ENCODE measurements around the gene PDGFRA. TPM values are rescaled to one million over a fixed set of nuclear protein-coding genes. Genes with fewer than 3 reads are reported as not detected.

Gene PDGFRA
- total RNA-seq, 1 experiment from 2014 or later = 6.8 TPM

DNA sequence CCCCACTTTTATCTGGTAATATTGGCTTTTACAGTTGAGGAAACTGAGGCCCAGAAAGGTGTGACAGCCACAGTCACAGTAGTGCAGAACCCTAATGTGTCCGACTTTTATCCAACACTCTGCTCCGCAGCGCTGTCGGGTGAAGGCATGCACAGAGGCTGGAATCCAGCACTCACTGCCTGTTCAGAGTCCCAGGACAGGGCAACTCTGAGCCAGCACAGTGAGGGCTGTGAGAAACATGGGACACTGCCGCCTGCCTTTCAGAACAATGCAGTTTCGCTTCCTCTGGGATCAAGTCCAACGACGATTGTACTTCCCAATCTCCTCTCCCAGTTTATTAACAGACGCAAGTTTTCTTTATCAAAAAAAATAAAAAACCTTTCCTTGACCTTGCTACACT is 41.9 kb upstream of the PDGFRA start:
- Mint-ChIP-seq H3K4me3 (no peak overlapping the region), H3K27ac (no peak overlapping the region), H3K4me1 (no peaks in the 10 kb centered on the region), H3K36me3 (ENCODE audit: insufficient read depth in 1 of 3, low read depth in 3 of 3) (peaks cover 0 to 5% (median 0%) of the 10 kb centered on the region in 3 experiments; a peak in 2 of 7 replicates), H3K9me3 (peaks cover 4 to 5% of the 10 kb centered on the region in 2 experiments; a peak in 3 of 5 replicates), H3K27me3 (ENCODE audit: low read depth) (no peaks in the 10 kb centered on the region; the same call in 1 of the 2 replicates)
- TF ChIP-seq, protein P1, sequence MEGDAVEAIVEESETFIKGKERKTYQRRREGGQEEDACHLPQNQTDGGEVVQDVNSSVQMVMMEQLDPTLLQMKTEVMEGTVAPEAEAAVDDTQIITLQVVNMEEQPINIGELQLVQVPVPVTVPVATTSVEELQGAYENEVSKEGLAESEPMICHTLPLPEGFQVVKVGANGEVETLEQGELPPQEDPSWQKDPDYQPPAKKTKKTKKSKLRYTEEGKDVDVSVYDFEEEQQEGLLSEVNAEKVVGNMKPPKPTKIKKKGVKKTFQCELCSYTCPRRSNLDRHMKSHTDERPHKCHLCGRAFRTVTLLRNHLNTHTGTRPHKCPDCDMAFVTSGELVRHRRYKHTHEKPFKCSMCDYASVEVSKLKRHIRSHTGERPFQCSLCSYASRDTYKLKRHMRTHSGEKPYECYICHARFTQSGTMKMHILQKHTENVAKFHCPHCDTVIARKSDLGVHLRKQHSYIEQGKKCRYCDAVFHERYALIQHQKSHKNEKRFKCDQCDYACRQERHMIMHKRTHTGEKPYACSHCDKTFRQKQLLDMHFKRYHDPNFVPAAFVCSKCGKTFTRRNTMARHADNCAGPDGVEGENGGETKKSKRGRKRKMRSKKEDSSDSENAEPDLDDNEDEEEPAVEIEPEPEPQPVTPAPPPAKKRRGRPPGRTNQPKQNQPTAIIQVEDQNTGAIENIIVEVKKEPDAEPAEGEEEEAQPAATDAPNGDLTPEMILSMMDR (conservative IDR thresholded peaks at IDR 0.05) = no peak
- Histone ChIP-seq H3K4ac (ENCODE audit: low read depth, low read length) (no peak overlapping the region), H3K4me2 (ENCODE audit: insufficient read depth, insufficient read length, low read length) (no peak overlapping the region), H2BK20ac (ENCODE audit: low read depth, low read length, poor library complexity, severe bottlenecking) (no peak overlapping the region), H2BK12ac (ENCODE audit: insufficient read length, low read depth, low read length) (no peak overlapping the region), H2BK120ac (ENCODE audit: low read depth, low read length, poor library complexity, severe bottlenecking) (no peak overlapping the region), H3K56ac (ENCODE audit: insufficient read length, low read depth, low read length) (no peak overlapping the region), H4K91ac (ENCODE audit: insufficient read length, low read depth, low read length) (no peak overlapping the region), H2AK5ac (ENCODE audit: insufficient read length, low read length) (no peak overlapping the region), H3T11ph (ENCODE audit: low read length) (no peak overlapping the region), H3K23ac (ENCODE audit: insufficient read length, low read depth, low read length) (no peak overlapping the region), H3K79me2 (ENCODE audit: insufficient read depth, low read length) (no peaks in the 10 kb centered on the region), H2BK15ac (ENCODE audit: low read depth, low read length) (no peak overlapping the region), H3K23me2 (ENCODE audit: insufficient read length, low read depth, low read length, poor library complexity, severe bottlenecking) (no peaks in the 10 kb centered on the region), H4K5ac (ENCODE audit: insufficient read length, low read depth, low read length) (no peak overlapping the region), H2BK5ac (ENCODE audit: insufficient read length, low read length) (no peak overlapping the region), H3K9me3 (ENCODE audit: control insufficient read depth, low read depth, low read length) (no peaks in the 10 kb centered on the region), H3K18ac (ENCODE audit: insufficient read length, low read depth, low read length) (no peak overlapping the region), H3K9ac (ENCODE audit: extremely low read depth, insufficient read length, low read length) (no peak overlapping the region), H4K8ac (replicated peaks; ENCODE audit: insufficient read length, low read depth, low read length) (no peak overlapping the region), H4K20me1 (ENCODE audit: control insufficient read depth, insufficient read depth, insufficient read length) (no peaks in the 10 kb centered on the region), H3K14ac (ENCODE audit: insufficient read depth, low read length) (no peak overlapping the region), H3K4me1 (ENCODE audit: insufficient read depth, low read length) (no peaks in the 10 kb centered on the region), H3K79me1 (ENCODE audit: insufficient read depth, low read depth, low read length, poor library complexity, severe bottlenecking) (no peaks in the 10 kb centered on the region), H3K27me3 (ENCODE audit: insufficient read depth, low read length) (no peaks in the 10 kb centered on the region), H3K27ac (ENCODE audit: insufficient read length, low read depth, low read length) (no peak overlapping the region), H2AFZ (ENCODE audit: low read length) (no peak overlapping the region)
- no CpG with 5 or more reads among the region's 9 CpGs for WGBS (ENCODE audit: extremely low coverage, insufficient read length, low lambda C conversion rate)
- DNase-seq = no peak
